Activated T-cell treated with anti-CD3 and anti-CD28 coated beads for 24 hours (primary cell): Measurements from ENCODE around the gene LHX8.
"Not testable (repeated sequence)": the region's sequence is repeated elsewhere in the genome, so short reads cannot be mapped to it uniquely, and the experiment has no call there.

Experiments
- DNase-seq: peaks from one replicate; pipeline ENCODE4 v3.0.0-alpha.2; 2020; ENCODE audit warnings: low read depth

Gene LHX8

GRCh38 chr1:75133750-75134646, at the start of gene LHX8:
LHX8 (plus strand) TSS chr1:75134388; CDS start chr1:75136615, 2,227 bp downstream.
- no peak for DNase-seq

GRCh38 chr1:75085931-75086330, 48.3 kb upstream of the LHX8 start:
- no peak for DNase-seq

- no peak for DNase-seq
Observed at GRCh38 chr1:75087278-75087677, 46.9 kb upstream of the LHX8 start.

GRCh38 chr1:75092141-75092540, 42.0 kb upstream of the LHX8 start:
- DNase-seq: no peak

- DNase-seq: no peak
Observed at GRCh38 chr1:75097654-75098053, 36.5 kb upstream of the LHX8 start.

GRCh38 chr1:75099581-75099980, 34.6 kb upstream of the LHX8 start:
- DNase-seq: no peak

GRCh38 chr1:75100481-75101092, 33.6 kb upstream of the LHX8 start:
- no peak for DNase-seq

GRCh38 chr1:75112362-75112951, 21.7 kb upstream of the LHX8 start:
- DNase-seq: not testable (repeated sequence)

- no peak for DNase-seq
Observed at GRCh38 chr1:75115654-75116053, 18.5 kb upstream of the LHX8 start.

- no peak for DNase-seq
Observed at GRCh38 chr1:75123756-75124155, 10.4 kb upstream of the LHX8 start.

GRCh38 chr1:75124510-75124909, 9.7 kb upstream of the LHX8 start:
- DNase-seq: no peak

- DNase-seq: no peak
Observed at GRCh38 chr1:75125161-75125726, 8.9 kb upstream of the LHX8 start.

GRCh38 chr1:75126611-75127101, 7.5 kb upstream of the LHX8 start:
- DNase-seq: no peak

- DNase-seq: no peak
Observed at GRCh38 chr1:75127916-75128717, 6.1 kb upstream of the LHX8 start.

- no peak for DNase-seq
Observed at GRCh38 chr1:75129660-75129982, 4.6 kb upstream of the LHX8 start.

GRCh38 chr1:75129983-75130789, 4.0 kb upstream of the LHX8 start:
- no peak for DNase-seq

GRCh38 chr1:75130865-75131564, 3.2 kb upstream of the LHX8 start:
- DNase-seq: no peak

- no peak for DNase-seq
Observed at GRCh38 chr1:75131565-75132241, 2.5 kb upstream of the LHX8 start.

- no peak for DNase-seq
Observed at GRCh38 chr1:75132242-75132811, 1.9 kb upstream of the LHX8 start.
